ENCODE measurements around the gene ENTHD1.

DNA sequence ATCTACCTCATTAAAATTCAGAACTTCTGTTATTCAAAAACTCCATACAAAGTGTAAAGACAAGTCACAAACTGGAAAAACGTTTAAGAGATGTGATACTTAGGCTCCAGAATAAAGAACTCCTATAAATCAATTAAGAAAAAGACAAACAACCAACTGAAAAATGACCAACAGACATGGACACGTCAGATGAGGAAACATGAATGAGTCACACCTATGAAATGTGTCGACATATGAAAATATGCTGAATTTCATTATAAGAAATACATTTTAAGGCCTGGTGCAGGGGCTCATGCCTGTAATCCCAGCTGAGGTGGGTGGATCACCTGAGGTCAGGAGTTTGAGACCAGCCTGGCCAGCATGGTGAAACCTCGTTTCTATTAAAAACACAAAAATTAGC is 78.7 kb downstream of the ENTHD1 start:
- TF ChIP-seq EZH2 (IDR thresholded peaks at IDR 0.05) = no peak
- TF ChIP-seq POLR2AphosphoS5 (IDR thresholded peaks at IDR 0.05; ENCODE audit: borderline replicate concordance, low read depth, low read length) = no peak
